WTC11 (cell line): Measurements from ENCODE around the gene H6PD. TPM values are rescaled to one million over a fixed set of nuclear protein-coding genes. Genes with fewer than 3 reads are reported as not detected.

ENCODE experiments used
- ATAC-seq: fragments of 200-7000 bp; cut with Tn5 transposase; 2 replicates; pipeline ENCODE4 v1.10.0; 2021; ENCODE audit warnings: mild to moderate bottlenecking, moderate library complexity
- CTCF ChIA-PET: fragments of 300-600 bp; sonication (Branson Sonifier 250); formaldehyde crosslinking; loops from one replicate; lab custom pipeline; 2021; ENCODE audit warnings: antibody characterized with exemption; lab: Charles Lee
- POLR2A ChIA-PET: fragments of 350-600 bp; sonication (Branson Sonifier 250); formaldehyde crosslinking; loops from one replicate; lab custom pipeline; 2021; ENCODE audit warnings: antibody characterized with exemption; lab: Charles Lee
- DNase-seq: peaks from one replicate; pipeline ENCODE4 v3.0.0; 2021; ENCODE audit warnings: low spot score
- H3K27ac Mint-ChIP-seq: 2 replicates; pipeline ENCODE4 v1.8.0; 2021; ENCODE audit warnings: mixed read lengths
- H3K27me3 Mint-ChIP-seq: 2 replicates; pipeline ENCODE4 v1.8.0; 2021; ENCODE audit warnings: low read depth, mild to moderate bottlenecking, moderate library complexity, mixed read lengths
- H3K36me3 Mint-ChIP-seq: 2 replicates; pipeline ENCODE4 v1.8.0; 2021; ENCODE audit warnings: mixed read lengths
- H3K4me1 Mint-ChIP-seq: 2 replicates; pipeline ENCODE4 v1.8.0; 2022; ENCODE audit warnings: mixed read lengths
- H3K4me3 Mint-ChIP-seq: 2 replicates; pipeline ENCODE4 v1.8.0; 2021; ENCODE audit warnings: mild to moderate bottlenecking, moderate library complexity, mixed read lengths
- H3K9me3 Mint-ChIP-seq: 2 replicates; pipeline ENCODE4 v1.8.0; 2021; ENCODE audit warnings: mixed read lengths
- ARID4B ChIP-seq: sonication (generic); formaldehyde crosslinking; IDR thresholded peaks from 2 replicates; pipeline ENCODE4 v1.8.0; 2023; ENCODE audit warnings: missing genetic modification reagents, mild to moderate bottlenecking, borderline replicate concordance
- ATF2 ChIP-seq: sonication (generic); formaldehyde crosslinking; IDR thresholded peaks from 2 replicates; pipeline ENCODE4 v1.8.1; 2022; ENCODE audit warnings: low read depth, missing genetic modification reagents, borderline replicate concordance
- ATF3 ChIP-seq: sonication (generic); formaldehyde crosslinking; conservative IDR thresholded peaks from 2 replicates; pipeline ENCODE4 v1.8.1; 2022; ENCODE audit warnings: mild to moderate bottlenecking, missing genetic modification reagents
- CBFB ChIP-seq: sonication (generic); formaldehyde crosslinking; IDR thresholded peaks from 2 replicates; pipeline ENCODE4 v1.8.1; 2022; ENCODE audit warnings: mild to moderate bottlenecking, low read depth, missing genetic modification reagents
- GTF2I ChIP-seq: fragments of 250-450 bp; sonication (Bioruptor Pico); conservative IDR thresholded peaks from 2 replicates; pipeline ENCODE4 v1.4.0; 2021; ENCODE audit warnings: mild to moderate bottlenecking
- HMGXB4 ChIP-seq: sonication (generic); formaldehyde crosslinking; IDR thresholded peaks from 2 replicates; pipeline ENCODE4 v1.8.1; 2023; ENCODE audit warnings: mild to moderate bottlenecking, moderate library complexity, missing genetic modification reagents
- PRDM15 ChIP-seq: sonication (generic); formaldehyde crosslinking; IDR thresholded peaks from 2 replicates; pipeline ENCODE4 v1.8.0; 2022; ENCODE audit warnings: missing genetic modification reagents
- SMAD4 ChIP-seq: sonication (generic); formaldehyde crosslinking; IDR thresholded peaks from 2 replicates; pipeline ENCODE4 v1.8.0; 2022; ENCODE audit warnings: mild to moderate bottlenecking, missing genetic modification reagents
- STAT6 ChIP-seq: sonication (generic); formaldehyde crosslinking; conservative IDR thresholded peaks from 2 replicates; pipeline ENCODE4 v1.8.1; 2023; ENCODE audit warnings: mild to moderate bottlenecking, low read depth, missing genetic modification reagents, moderate library complexity
- TEAD4 ChIP-seq: sonication (generic); formaldehyde crosslinking; IDR thresholded peaks from 2 replicates; pipeline ENCODE4 v1.8.0; 2022; ENCODE audit warnings: mild to moderate bottlenecking, missing genetic modification reagents
- ZBTB21 ChIP-seq: sonication (generic); formaldehyde crosslinking; IDR thresholded peaks from 2 replicates; pipeline ENCODE4 v1.8.1; 2023; ENCODE audit warnings: mild to moderate bottlenecking, missing genetic modification reagents, borderline replicate concordance
- ZMAT4 ChIP-seq: fragments of 250-450 bp; sonication (Bioruptor Pico); IDR thresholded peaks from 2 replicates; pipeline ENCODE4 v1.9.0; 2021; ENCODE audit warnings: mild to moderate bottlenecking
- ZNF396 ChIP-seq: fragments of 250-450 bp; sonication (Bioruptor Pico); IDR thresholded peaks from 2 replicates; pipeline ENCODE4 v1.8.0; 2021; ENCODE audit warnings: mild to moderate bottlenecking, moderate library complexity, borderline replicate concordance
- ZNF425 ChIP-seq: fragments of 250-450 bp; sonication (Bioruptor Pico); conservative IDR thresholded peaks from 2 replicates; pipeline ENCODE4 v1.9.0; 2021; ENCODE audit warnings: mild to moderate bottlenecking
- ZNF512 ChIP-seq: sonication (generic); formaldehyde crosslinking; IDR thresholded peaks from 2 replicates; pipeline ENCODE4 v1.8.1; 2022; ENCODE audit warnings: missing genetic modification reagents, borderline replicate concordance
- total RNA-seq: library from RNA; stranded (reverse); gene quantifications from 3 replicates; pipeline ENCODE4 v1.2.3, GENCODE V29; 2021

Gene H6PD
- total RNA-seq, 1 experiment from 2014 or later = 7.4 TPM

- peaks cover 4% of the 10 kb centered on the region for H3K27me3 Mint-ChIP-seq
Observed at GRCh38 chr1:9296850-9297249, 62.3 kb downstream of the H6PD start.

More at GRCh38 chr1:9296850-9297249, 62.3 kb downstream of the H6PD start:
- ATAC-seq (no peak), DNase-seq (no peak)
- Mint-ChIP-seq H3K9me3 (no peaks in the 10 kb centered on the region), H3K36me3 (no peaks in the 10 kb centered on the region), H3K4me3 (no peak overlapping the region), H3K27ac (no peak overlapping the region), H3K4me1 (peaks cover 12% of the 10 kb centered on the region)
- POLR2A ChIA-PET = no interaction called here
- CTCF ChIA-PET = interaction anchor here (0.8 kb wide), 1 partner anchor 159 kb away, joined by 3 read pairs; no protein-coding TSS in a partner anchor
- TF ChIP-seq ATF3 (no peak), ZNF396 (CRISPR knock-in tag) (no peak), STAT6 (CRISPR knock-in tag) (no peak), ATF2 (no peak), ZNF512 (CRISPR knock-in tag) (no peak), GTF2I (no peak), ARID4B (CRISPR knock-in tag) (no peak), ZBTB21 (CRISPR knock-in tag) (no peak), CBFB (CRISPR knock-in tag) (no peak), TEAD4 (no peak), SMAD4 (CRISPR knock-in tag) (no peak), ZMAT4 (no peak), ZNF425 (CRISPR knock-in tag) (no peak), HMGXB4 (no peak), PRDM15 (CRISPR knock-in tag) (no peak)
